ENCODE data around the gene CDH2. TPM values are rescaled to one million over a fixed set of nuclear protein-coding genes. Genes with fewer than 3 reads are reported as not detected.

CDH2 gene
- polyA plus RNA-seq, 1 donor, result 109 TPM

- no peak for DNase-seq
These were observed 2.6 kb downstream of the CDH2 start for GRCh38 chr18:28174181-28174905.

- DNase-seq, result no peak
These were observed 5.1 kb downstream of the CDH2 start for GRCh38 chr18:28171837-28172236.

GRCh38 chr18:28168725-28169124 is 8.2 kb downstream of the CDH2 start:
- no peak for DNase-seq

- no peak for DNase-seq
These were observed 9.0 kb downstream of the CDH2 start for GRCh38 chr18:28167835-28168349.

- no peak for DNase-seq
These were observed 12.0 kb downstream of the CDH2 start for GRCh38 chr18:28164771-28165483.

- DNase-seq, result no peak
These were observed 13.6 kb downstream of the CDH2 start for GRCh38 chr18:28163201-28163775.

- DNase-seq, result no peak
These were observed 15.0 kb downstream of the CDH2 start for GRCh38 chr18:28161608-28162599.

- no peak for DNase-seq
These were observed 17.9 kb downstream of the CDH2 start for GRCh38 chr18:28159055-28159454.

- no peak for DNase-seq
These were observed 18.8 kb downstream of the CDH2 start for GRCh38 chr18:28158083-28158581.

GRCh38 chr18:28153485-28154065 is 23.4 kb downstream of the CDH2 start:
- DNase-seq, result no peak

GRCh38 chr18:28152754-28153153 is 24.2 kb downstream of the CDH2 start:
- no peak for DNase-seq

GRCh38 chr18:28152354-28152753 is 24.6 kb downstream of the CDH2 start:
- DNase-seq, result no peak

GRCh38 chr18:28151434-28151833 is 25.5 kb downstream of the CDH2 start:
- no peak for DNase-seq

GRCh38 chr18:28150925-28151324 is 26.0 kb downstream of the CDH2 start:
- DNase-seq, result no peak

- DNase-seq, result no peak
These were observed 27.0 kb downstream of the CDH2 start for GRCh38 chr18:28149810-28150420.

- DNase-seq, result no peak
These were observed 29.2 kb downstream of the CDH2 start for GRCh38 chr18:28147674-28148171.

- DNase-seq, result no peak
These were observed 33.2 kb downstream of the CDH2 start for GRCh38 chr18:28143725-28144124.

GRCh38 chr18:28138816-28139215 is 38.1 kb downstream of the CDH2 start:
- DNase-seq, result no peak

- DNase-seq, result no peak
These were observed 40.9 kb downstream of the CDH2 start for GRCh38 chr18:28136071-28136470.

GRCh38 chr18:28134774-28135173 is 42.2 kb downstream of the CDH2 start:
- no peak for DNase-seq

GRCh38 chr18:28132084-28132483 is 44.8 kb downstream of the CDH2 start:
- no peak for DNase-seq

Measured in left kidney (tissue), 2 donors.